ENCODE data around the gene ENTPD7.
"Not testable (repeated sequence)": the region's sequence is repeated elsewhere in the genome, so short reads cannot be mapped to it uniquely, and the experiment has no call there.

ENTPD7 gene

DNA sequence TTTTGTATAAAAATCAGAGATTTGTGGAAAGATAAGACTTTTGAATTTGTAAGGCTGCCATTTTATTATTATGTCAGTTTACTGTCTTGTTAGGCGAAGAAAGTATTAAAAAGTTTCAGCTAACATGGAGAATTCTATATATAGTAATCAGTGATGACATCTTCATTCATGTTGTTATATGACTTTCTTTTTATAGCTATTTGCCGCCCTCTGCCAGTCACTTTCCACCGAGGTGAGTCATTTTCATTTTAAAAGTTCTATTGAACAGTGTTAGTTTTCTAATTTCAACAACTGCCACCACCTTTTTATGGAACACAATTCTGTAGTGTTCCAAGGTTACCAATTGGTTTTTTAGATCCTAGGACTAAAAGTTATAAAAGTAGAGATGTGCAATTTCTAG, 84.5 kb downstream of the ENTPD7 start:
- TF ChIP-seq, protein P1, sequence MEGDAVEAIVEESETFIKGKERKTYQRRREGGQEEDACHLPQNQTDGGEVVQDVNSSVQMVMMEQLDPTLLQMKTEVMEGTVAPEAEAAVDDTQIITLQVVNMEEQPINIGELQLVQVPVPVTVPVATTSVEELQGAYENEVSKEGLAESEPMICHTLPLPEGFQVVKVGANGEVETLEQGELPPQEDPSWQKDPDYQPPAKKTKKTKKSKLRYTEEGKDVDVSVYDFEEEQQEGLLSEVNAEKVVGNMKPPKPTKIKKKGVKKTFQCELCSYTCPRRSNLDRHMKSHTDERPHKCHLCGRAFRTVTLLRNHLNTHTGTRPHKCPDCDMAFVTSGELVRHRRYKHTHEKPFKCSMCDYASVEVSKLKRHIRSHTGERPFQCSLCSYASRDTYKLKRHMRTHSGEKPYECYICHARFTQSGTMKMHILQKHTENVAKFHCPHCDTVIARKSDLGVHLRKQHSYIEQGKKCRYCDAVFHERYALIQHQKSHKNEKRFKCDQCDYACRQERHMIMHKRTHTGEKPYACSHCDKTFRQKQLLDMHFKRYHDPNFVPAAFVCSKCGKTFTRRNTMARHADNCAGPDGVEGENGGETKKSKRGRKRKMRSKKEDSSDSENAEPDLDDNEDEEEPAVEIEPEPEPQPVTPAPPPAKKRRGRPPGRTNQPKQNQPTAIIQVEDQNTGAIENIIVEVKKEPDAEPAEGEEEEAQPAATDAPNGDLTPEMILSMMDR (IDR thresholded peaks at IDR 0.05) = no peak
- Histone ChIP-seq H3K4me3 (no peak overlapping the region), H3K27ac (no peak overlapping the region)
- no peak for DNase-seq (ENCODE audit: low spot score)

DNA sequence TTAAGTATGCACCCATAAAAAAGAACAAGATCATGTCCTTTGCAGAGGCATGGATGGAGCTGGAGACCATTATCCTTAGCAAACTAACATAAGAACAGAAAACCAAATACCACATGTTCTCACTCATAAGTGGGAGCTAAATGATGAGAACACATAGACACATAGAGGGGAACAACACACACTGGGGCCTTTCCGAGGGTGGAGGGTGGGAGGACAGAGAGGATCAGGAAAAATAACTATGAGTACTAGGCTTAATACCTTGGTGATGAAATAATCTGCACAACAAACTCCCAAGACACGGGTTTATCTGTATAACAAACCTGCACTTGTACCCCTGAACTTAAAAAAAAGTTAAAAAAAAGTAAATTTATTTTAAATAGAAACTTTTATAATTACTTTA, 86.9 kb downstream of the ENTPD7 start:
- H3K27ac ChIP-seq, H3K4me3 ChIP-seq: not testable (repeated sequence)

DNA sequence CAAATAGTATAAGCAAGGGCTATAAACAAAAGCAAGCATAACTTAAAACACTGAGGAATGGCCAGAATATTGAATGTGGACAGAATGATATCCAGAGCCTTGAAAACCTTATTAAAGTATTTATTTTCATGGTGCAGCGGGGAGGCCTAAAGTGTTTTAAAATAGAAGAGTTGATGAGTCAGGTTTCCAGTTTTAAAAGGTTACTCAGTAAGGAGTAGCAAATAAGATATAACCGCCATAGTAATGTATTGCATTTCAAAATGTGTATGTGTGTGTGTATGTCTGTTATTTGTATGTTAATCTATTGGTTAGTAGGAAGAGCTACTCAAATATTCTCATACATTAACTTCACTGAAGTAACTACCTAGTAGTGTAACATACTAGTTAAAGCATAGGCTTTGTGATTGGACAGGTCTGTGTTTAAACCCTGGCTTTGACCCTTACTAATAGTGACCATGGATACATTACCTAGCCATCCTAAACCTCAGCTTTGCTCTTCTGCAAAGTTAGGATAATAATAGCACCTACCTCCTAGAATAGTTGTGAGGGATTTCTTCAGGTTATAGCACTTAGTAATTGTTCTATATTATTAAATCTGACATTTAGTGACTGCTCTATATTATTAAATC, 89.6 kb downstream of the ENTPD7 start:
- TF ChIP-seq, protein P1 (IDR thresholded peaks at IDR 0.05) = no peak
- no peak overlapping the region for H3K27ac ChIP-seq

More for the DNA sequence above, 86.9 kb downstream of the ENTPD7 start:
- not testable (repeated sequence) for DNase-seq (ENCODE audit: low spot score)

DNA sequence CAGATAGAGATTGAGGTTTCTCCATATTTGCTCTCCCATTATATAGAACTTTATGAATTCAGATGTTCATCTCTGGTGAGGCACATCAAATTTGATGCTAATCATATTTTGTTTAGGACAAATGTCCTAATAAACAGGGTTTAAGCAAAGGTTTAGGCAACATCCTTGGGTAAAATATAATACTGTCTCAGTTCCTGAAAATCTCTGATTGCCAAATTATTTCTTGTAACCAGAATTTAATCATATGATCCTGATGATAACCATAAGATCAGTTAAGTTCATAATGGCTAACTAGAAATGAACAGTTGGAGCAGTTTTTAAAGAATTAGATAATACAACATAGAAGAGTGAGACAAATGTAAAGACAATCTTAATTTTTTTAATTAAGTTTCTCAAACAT, 91.3 kb downstream of the ENTPD7 start:
- Histone ChIP-seq H3K27ac (no peak overlapping the region), H3K4me3 (no peak overlapping the region)
- TF ChIP-seq, protein P1 (IDR thresholded peaks at IDR 0.05) = no peak
- DNase-seq (ENCODE audit: low spot score) = no peak

More for the DNA sequence above, 89.6 kb downstream of the ENTPD7 start:
- no peak overlapping the region for H3K4me3 ChIP-seq
- DNase-seq (ENCODE audit: low spot score) = no peak

DNA sequence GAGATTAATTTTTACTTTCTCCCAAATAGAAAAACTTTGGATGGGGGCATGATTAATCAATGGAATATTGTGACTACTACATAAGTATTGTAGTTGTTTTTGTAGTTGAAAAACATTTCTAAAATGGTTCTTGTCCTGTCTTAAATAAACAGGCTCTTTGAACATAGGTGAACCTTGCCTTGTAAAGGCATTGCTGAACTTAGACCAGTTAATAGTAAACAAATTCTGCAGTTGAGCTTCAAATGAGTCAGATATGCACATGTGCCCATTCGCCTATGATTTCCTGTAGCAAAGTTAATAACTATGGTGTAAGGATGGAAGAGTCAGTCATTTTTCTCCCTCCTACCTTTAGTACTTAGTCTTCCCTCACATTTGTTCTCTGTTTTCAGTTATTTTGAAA, 95.4 kb downstream of the ENTPD7 start:
- TF ChIP-seq, protein P1 (IDR thresholded peaks at IDR 0.05) = no peak
- no peak overlapping the region for H3K27ac ChIP-seq

More for the DNA sequence above, 95.4 kb downstream of the ENTPD7 start:
- DNase-seq (ENCODE audit: low spot score) = no peak
- no peak overlapping the region for H3K4me3 ChIP-seq

Measured in coronary artery (tissue), 2 donors.